NCI-H146 (cell line): ENCODE results near the gene OBSCN.

Source experiments
- DNase-seq: peaks from one replicate; lab custom pipeline; 2025; lab: John Stamatoyannopoulos, UW

Gene OBSCN

GRCh38 chr1:228329887-228330286 lies 122.0 kb downstream of the OBSCN start:
- no peak for DNase-seq

GRCh38 chr1:228332797-228333738 lies 125.2 kb downstream of the OBSCN start:
- no peak for DNase-seq

GRCh38 chr1:228333739-228334115 lies 125.9 kb downstream of the OBSCN start:
- DNase-seq: no peak

GRCh38 chr1:228334226-228334935 lies 126.5 kb downstream of the OBSCN start:
- no peak for DNase-seq

- no peak for DNase-seq
Observed at GRCh38 chr1:228334954-228335353, 127.1 kb downstream of the OBSCN start.

- no peak for DNase-seq
Observed at GRCh38 chr1:228335406-228336307, 127.8 kb downstream of the OBSCN start.

- no peak for DNase-seq
Observed at GRCh38 chr1:228336308-228337030, 128.6 kb downstream of the OBSCN start.

GRCh38 chr1:228337031-228337564 lies 129.3 kb downstream of the OBSCN start:
- DNase-seq: no peak

- DNase-seq: no peak
Observed at GRCh38 chr1:228337711-228338520, 130.1 kb downstream of the OBSCN start.

GRCh38 chr1:228338521-228339051 lies 130.7 kb downstream of the OBSCN start:
- peak; percentile 65 for DNase-seq

- DNase-seq: no peak
Observed at GRCh38 chr1:228339059-228339704, 131.3 kb downstream of the OBSCN start.

GRCh38 chr1:228339766-228340685 lies 132.2 kb downstream of the OBSCN start:
- DNase-seq: no peak

GRCh38 chr1:228340686-228341449 lies 133.0 kb downstream of the OBSCN start:
- DNase-seq: peak; percentile 68

GRCh38 chr1:228341450-228341813 lies 133.6 kb downstream of the OBSCN start:
- DNase-seq: no peak

GRCh38 chr1:228341814-228342626 lies 134.2 kb downstream of the OBSCN start:
- DNase-seq: no peak

GRCh38 chr1:228342627-228343190 lies 134.9 kb downstream of the OBSCN start:
- DNase-seq: no peak
